ENCODE results near the gene BSN.

The BSN gene

DNA sequence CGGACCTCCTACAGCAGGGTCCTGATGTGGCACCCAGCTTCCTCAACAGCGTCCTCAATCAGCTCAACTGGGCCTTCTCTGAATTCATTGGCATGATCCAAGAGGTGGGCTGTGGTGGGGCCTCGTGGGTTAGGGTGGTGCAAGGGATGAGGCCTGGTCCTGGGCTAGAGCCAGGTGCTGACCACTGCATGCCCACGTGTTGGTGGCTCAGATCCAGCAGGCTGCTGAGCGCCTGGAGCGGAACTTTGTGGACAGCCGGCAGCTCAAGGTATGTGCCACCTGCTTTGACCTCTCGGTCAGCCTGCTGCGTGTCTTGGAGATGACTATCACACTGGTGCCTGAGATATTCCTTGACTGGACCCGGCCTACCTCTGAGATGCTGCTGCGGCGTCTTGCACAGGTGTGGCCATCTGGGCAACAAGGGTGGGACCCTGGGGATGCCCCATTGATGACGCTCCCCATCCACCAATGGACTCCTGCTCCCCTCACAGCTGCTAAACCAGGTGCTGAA lies 161.4 kb downstream of the BSN start:
- in situ Hi-C loops (cut with HindIII; ENCODE audit: low pct_ligation_motif_present, low sequenced_read_pairs), result no loop called here
- DNase-seq, result no peak
- H3K27me3 ChIP-seq (replicated peaks), result no peaks in the 10 kb centered on the region
- no peak overlapping the region for H3K27ac ChIP-seq
- TF ChIP-seq, protein P1, sequence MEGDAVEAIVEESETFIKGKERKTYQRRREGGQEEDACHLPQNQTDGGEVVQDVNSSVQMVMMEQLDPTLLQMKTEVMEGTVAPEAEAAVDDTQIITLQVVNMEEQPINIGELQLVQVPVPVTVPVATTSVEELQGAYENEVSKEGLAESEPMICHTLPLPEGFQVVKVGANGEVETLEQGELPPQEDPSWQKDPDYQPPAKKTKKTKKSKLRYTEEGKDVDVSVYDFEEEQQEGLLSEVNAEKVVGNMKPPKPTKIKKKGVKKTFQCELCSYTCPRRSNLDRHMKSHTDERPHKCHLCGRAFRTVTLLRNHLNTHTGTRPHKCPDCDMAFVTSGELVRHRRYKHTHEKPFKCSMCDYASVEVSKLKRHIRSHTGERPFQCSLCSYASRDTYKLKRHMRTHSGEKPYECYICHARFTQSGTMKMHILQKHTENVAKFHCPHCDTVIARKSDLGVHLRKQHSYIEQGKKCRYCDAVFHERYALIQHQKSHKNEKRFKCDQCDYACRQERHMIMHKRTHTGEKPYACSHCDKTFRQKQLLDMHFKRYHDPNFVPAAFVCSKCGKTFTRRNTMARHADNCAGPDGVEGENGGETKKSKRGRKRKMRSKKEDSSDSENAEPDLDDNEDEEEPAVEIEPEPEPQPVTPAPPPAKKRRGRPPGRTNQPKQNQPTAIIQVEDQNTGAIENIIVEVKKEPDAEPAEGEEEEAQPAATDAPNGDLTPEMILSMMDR (IDR thresholded peaks at IDR 0.05; ENCODE audit: low read depth, low read length, missing control alignments), result no peak
- no peak overlapping the region for H3K4me3 ChIP-seq (ENCODE audit: low read depth, low read length)
- peaks cover 2% of the 10 kb centered on the region for H3K36me3 ChIP-seq (replicated peaks)

DNA sequence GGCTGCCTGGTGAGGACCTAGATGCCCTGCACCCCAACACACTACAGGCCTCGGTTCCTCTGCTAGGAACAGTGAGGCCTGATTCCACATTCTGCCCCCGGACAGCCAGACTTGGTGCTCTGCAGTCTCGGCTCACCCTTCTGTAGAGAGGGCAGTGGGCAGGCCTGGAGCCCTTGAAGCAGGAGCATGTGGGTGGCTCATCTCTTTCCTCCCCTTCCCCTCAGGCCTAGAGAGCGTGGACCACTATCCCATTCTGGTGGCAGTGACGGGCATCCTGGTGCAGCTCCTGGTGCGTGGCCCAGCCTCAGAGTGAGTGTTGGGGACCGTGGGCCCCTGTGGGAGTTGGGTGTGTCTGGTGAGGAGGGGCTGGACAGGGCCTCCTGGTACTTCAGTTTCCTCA lies 161.9 kb downstream of the BSN start:
- no peak for DNase-seq
- no peak overlapping the region for H3K27ac ChIP-seq
- H3K36me3 ChIP-seq (replicated peaks), result peaks cover 7% of the 10 kb centered on the region
- no peak overlapping the region for H3K4me3 ChIP-seq (ENCODE audit: low read depth, low read length)
- no peaks in the 10 kb centered on the region for H3K27me3 ChIP-seq (replicated peaks)
- TF ChIP-seq, protein P1 (IDR thresholded peaks at IDR 0.05; ENCODE audit: low read depth, low read length, missing control alignments), result no peak
- in situ Hi-C loops (cut with HindIII; ENCODE audit: low pct_ligation_motif_present, low sequenced_read_pairs), result no loop called here

DNA sequence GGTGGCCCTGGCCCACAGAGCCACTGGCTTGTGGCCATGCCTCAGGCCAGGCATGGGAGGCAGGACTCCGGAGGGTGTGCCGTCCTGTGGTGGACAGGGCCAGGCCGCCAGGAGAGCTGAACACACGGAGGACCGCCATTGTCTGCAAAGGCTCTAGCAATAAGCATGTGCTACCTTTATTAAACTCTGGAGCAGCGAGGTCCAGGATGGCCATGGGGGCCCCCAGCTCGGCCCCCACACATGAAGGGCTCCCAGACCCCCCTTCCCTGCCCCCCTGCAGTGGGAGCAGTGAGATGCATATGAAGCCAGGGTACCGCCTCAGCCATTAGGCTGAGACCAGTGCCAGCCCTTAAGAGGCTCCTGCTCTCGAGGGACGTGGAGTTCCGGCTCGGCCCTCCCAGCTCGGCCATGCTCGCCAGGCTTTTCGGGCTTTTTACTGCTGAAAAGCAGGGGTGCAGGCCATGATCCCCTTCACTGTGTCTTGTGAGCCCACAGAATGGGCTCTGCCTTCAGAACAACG lies 162.5 kb downstream of the BSN start:
- in situ Hi-C loops (cut with HindIII; ENCODE audit: low pct_ligation_motif_present, low sequenced_read_pairs), result no loop called here
- DNase-seq, result no peak
- no peak overlapping the region for H3K27ac ChIP-seq
- H3K27me3 ChIP-seq (replicated peaks), result no peaks in the 10 kb centered on the region
- H3K4me3 ChIP-seq (ENCODE audit: low read depth, low read length), result no peak overlapping the region
- TF ChIP-seq, protein P1 (IDR thresholded peaks at IDR 0.05; ENCODE audit: low read depth, low read length, missing control alignments), result no peak
- peaks cover 13% of the 10 kb centered on the region for H3K36me3 ChIP-seq (replicated peaks)

DNA sequence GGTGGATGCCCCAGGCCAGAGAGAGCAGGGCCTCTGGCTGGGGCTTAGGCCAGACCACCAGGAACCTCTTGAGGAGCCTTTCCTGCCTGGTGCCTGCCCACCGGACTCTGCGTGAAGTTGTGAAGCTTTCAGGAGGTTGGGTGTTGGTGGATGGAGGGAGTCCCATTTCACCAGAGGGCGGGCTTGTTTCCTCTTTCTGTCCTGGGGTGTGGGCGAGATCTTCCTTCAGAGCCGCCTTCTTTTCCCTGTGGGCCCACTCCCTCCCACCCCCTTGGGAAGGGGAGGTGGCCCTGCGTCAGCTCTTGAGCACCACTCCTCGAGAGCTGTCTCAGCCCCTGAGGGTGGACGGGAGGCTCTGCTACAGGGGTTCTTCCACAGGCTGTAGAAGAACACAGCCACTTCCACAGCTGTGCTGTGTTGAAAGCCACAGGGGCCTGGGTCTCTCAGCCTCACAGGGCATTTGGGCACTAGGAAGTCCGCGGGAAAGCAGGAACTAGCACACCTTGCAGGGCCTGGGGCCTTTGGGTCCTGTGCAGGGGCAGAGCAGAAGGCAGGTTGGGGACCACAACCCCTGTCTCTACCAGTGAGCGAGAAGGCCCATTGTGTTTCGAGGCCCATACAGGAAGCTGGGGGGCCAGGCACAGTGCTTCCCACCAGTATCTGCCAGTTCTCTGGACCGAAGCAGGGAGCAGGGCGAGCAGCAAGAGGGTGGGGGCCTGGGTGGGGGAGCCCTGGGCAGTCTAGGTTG lies 163.1 kb downstream of the BSN start:
- H3K4me3 ChIP-seq (ENCODE audit: low read depth, low read length), result no peak overlapping the region
- in situ Hi-C loops (cut with HindIII; ENCODE audit: low pct_ligation_motif_present, low sequenced_read_pairs), result no loop called here
- TF ChIP-seq, protein P1 (IDR thresholded peaks at IDR 0.05; ENCODE audit: low read depth, low read length, missing control alignments), result no peak
- H3K27me3 ChIP-seq (replicated peaks), result no peaks in the 10 kb centered on the region
- H3K27ac ChIP-seq, result no peak overlapping the region
- H3K36me3 ChIP-seq (replicated peaks), result peaks cover 18% of the 10 kb centered on the region
- DNase-seq, result no peak

DNA sequence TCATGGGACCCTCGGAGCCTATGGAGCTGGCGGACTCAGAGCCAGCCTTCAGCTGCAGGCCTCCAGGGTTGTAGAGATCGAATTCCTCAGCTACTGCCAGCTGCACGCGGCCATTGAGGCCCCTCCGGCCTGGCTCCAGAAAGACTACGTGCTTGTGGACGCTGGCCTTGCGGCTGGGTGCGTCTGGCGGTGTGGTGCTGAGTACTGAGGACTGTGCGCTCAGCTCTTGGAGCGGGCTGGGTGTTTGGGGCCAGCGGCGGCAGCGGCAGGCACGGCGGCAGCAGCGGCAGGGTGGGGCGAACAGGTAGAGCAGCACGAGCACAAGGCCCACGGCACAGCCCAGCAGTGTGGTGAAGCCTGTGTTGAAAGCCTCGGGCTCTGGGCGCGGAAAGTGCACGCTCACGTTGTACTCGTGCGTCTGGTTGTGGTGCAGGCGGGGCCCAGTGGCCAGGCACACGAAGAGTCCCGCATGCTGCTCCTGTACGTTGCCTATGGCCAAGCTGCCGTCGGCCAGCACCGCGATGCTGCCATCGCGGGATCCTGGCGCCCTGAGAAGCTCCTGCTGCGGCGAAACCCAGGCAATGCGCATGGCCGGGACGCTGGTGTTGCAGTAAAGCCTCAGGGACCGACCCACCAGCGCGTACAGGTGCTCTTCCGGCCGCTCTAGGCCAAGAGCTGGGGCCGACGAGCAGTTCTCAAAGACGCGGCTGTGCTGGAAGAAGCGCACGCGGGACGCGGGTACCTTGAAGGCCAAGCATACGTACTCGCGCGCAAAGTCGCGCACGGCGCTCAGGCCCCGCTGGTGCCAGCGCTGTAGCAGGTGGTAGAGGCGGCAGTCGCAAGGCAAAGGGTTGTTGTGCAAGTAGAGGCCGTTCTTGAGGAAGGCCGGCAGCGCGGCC lies 163.9 kb downstream of the BSN start:
- no peak overlapping the region for H3K4me3 ChIP-seq (ENCODE audit: low read depth, low read length)
- in situ Hi-C loops (cut with HindIII; ENCODE audit: low pct_ligation_motif_present, low sequenced_read_pairs), result no loop called here
- H3K27me3 ChIP-seq (replicated peaks), result no peaks in the 10 kb centered on the region
- no peak for DNase-seq
- H3K36me3 ChIP-seq (replicated peaks), result peaks cover 22% of the 10 kb centered on the region
- no peak overlapping the region for H3K27ac ChIP-seq
- TF ChIP-seq, protein P1 (IDR thresholded peaks at IDR 0.05; ENCODE audit: low read depth, low read length, missing control alignments), result no peak

Measured in brain microvascular endothelial cell (primary cell).